HEK293 (cell line): ENCODE results near the gene FERMT1.
"Not testable (repeated sequence)": the region's sequence is repeated elsewhere in the genome, so short reads cannot be mapped to it uniquely, and the experiment has no call there.

ENCODE experiments used
- CTCF ChIA-PET: fragments of 350-600 bp; formaldehyde crosslinking; extraction: SDS; loops from one replicate; lab custom pipeline; 2021; ENCODE audit warnings: antibody characterized with exemption; lab: Yijun Ruan, JAX
- POLR2A ChIA-PET: fragments of 300-600 bp; formaldehyde crosslinking; extraction: SDS; loops from one replicate; lab custom pipeline; 2020; ENCODE audit warnings: antibody characterized with exemption, inconsistent platforms; lab: Yijun Ruan, JAX
- H3K27ac ChIP-seq: fragments of 200-500 bp; sonication (Bioruptor generic); 2 replicates; pipeline ENCODE4 v1.5.1; 2014; ENCODE audit warnings: low read depth, low read length, control low read depth, inconsistent platforms; ENCODE audit errors: extremely low read depth
- H3K36me3 ChIP-seq, 2 experiments: fragments of 200-500 bp in 1 of 2; sonication (Bioruptor generic) in 1 of 2; 1 replicate in 1 of 2; 2 replicates in 1 of 2; pipeline ENCODE4 v1.5.1; 2014 to 2017; ENCODE audit warnings: inconsistent platforms in 2 of 2, low read length in 2 of 2; ENCODE audit not compliant: control insufficient read depth in 2 of 2, insufficient read depth in 1 of 2
- H3K4me1 ChIP-seq: fragments of 200-500 bp; sonication (Bioruptor generic); 2 replicates; pipeline ENCODE4 v1.5.1; 2014; ENCODE audit warnings: mild to moderate bottlenecking, low read length, inconsistent platforms; ENCODE audit not compliant: control insufficient read depth, insufficient read depth
- H3K4me3 ChIP-seq: 2 replicates; pipeline ENCODE4 v1.5.1; 2011; ENCODE audit warnings: low read depth, mild to moderate bottlenecking, control low read depth, low read length, moderate library complexity
- H3K9me3 ChIP-seq: fragments of 200-500 bp; sonication (Bioruptor generic); 2 replicates; pipeline ENCODE4 v1.5.1; 2014; ENCODE audit warnings: low read depth, low read length, inconsistent platforms; ENCODE audit not compliant: control insufficient read depth, insufficient read depth
- GFI1B ChIP-seq: fragments of 450-650 bp; formaldehyde crosslinking; IDR thresholded peaks from 2 replicates; pipeline ENCODE4 v1.5.1; 2016; ENCODE audit warnings: missing biosample characterization, missing genetic modification characterization
- HOXD13 ChIP-seq: sonication (generic); formaldehyde crosslinking; IDR thresholded peaks from 2 replicates; pipeline ENCODE4 v1.8.0; 2022; ENCODE audit warnings: missing genetic modification reagents, borderline replicate concordance
- OSR2 ChIP-seq: fragments of 450-650 bp; formaldehyde crosslinking; IDR thresholded peaks from 2 replicates; pipeline ENCODE4 v1.5.1; 2016; ENCODE audit warnings: missing biosample characterization, missing genetic modification characterization
- RBAK ChIP-seq: fragments of 450-650 bp; formaldehyde crosslinking; IDR thresholded peaks from 2 replicates; pipeline ENCODE4 v1.5.1; 2016; ENCODE audit warnings: missing biosample characterization, missing genetic modification characterization
- SCRT1 ChIP-seq: fragments of 450-650 bp; formaldehyde crosslinking; IDR thresholded peaks from 2 replicates; pipeline ENCODE4 v1.5.1; 2016; ENCODE audit warnings: missing biosample characterization, missing genetic modification characterization, borderline replicate concordance
- YY2 ChIP-seq: fragments of 450-650 bp; formaldehyde crosslinking; IDR thresholded peaks from 2 replicates; pipeline ENCODE4 v1.5.1; 2016; ENCODE audit warnings: missing biosample characterization, missing genetic modification characterization
- ZBTB20 ChIP-seq: fragments of 450-650 bp; formaldehyde crosslinking; IDR thresholded peaks from 2 replicates; pipeline ENCODE4 v1.5.1; 2016; ENCODE audit warnings: missing biosample characterization, missing genetic modification characterization
- ZBTB7A ChIP-seq: fragments of 450-650 bp; formaldehyde crosslinking; IDR thresholded peaks from 2 replicates; pipeline ENCODE4 v1.5.1; 2016; ENCODE audit warnings: low read depth, missing biosample characterization, missing genetic modification characterization
- ZFP3 ChIP-seq: fragments of 450-650 bp; formaldehyde crosslinking; IDR thresholded peaks from 2 replicates; pipeline ENCODE4 v1.5.1; 2016; ENCODE audit warnings: low read depth, missing biosample characterization, missing genetic modification characterization
- ZNF112 ChIP-seq: fragments of 450-650 bp; formaldehyde crosslinking; IDR thresholded peaks from 2 replicates; pipeline ENCODE4 v1.5.0; 2017; ENCODE audit warnings: missing biosample characterization, missing genetic modification characterization
- ZNF335 ChIP-seq: fragments of 450-650 bp; formaldehyde crosslinking; conservative IDR thresholded peaks from 2 replicates; pipeline ENCODE4 v1.5.1; 2016; ENCODE audit warnings: missing biosample characterization, missing genetic modification characterization
- ZNF341 ChIP-seq: fragments of 450-650 bp; formaldehyde crosslinking; IDR thresholded peaks from 2 replicates; pipeline ENCODE4; 2016; ENCODE audit warnings: low read depth, missing biosample characterization, missing genetic modification characterization
- ZNF354C ChIP-seq: fragments of 450-650 bp; formaldehyde crosslinking; IDR thresholded peaks from 2 replicates; pipeline ENCODE4 v1.5.1; 2016; ENCODE audit warnings: missing biosample characterization, missing genetic modification characterization, low read depth, borderline replicate concordance
- ZNF561 ChIP-seq: fragments of 450-650 bp; IDR thresholded peaks from 2 replicates; pipeline ENCODE4 v1.5.1; 2018; ENCODE audit warnings: missing biosample characterization, missing genetic modification characterization, borderline replicate concordance
- ZNF585B ChIP-seq: fragments of 450-650 bp; formaldehyde crosslinking; IDR thresholded peaks from 2 replicates; pipeline ENCODE4 v1.5.1; 2016; ENCODE audit warnings: missing biosample characterization, missing genetic modification characterization
- ZNF610 ChIP-seq: fragments of 450-650 bp; formaldehyde crosslinking; IDR thresholded peaks from 2 replicates; pipeline ENCODE4 v1.5.1; 2016; ENCODE audit warnings: missing biosample characterization, missing genetic modification characterization, borderline replicate concordance
- ZNF626 ChIP-seq: fragments of 450-650 bp; sonication (Bioruptor Pico); formaldehyde crosslinking; IDR thresholded peaks from 2 replicates; pipeline ENCODE4 v1.5.1; 2018; ENCODE audit warnings: missing biosample characterization, missing genetic modification characterization, inconsistent platforms
- ZNF654 ChIP-seq: fragments of 450-650 bp; formaldehyde crosslinking; IDR thresholded peaks from 2 replicates; pipeline ENCODE4 v1.5.1; 2016; ENCODE audit warnings: low read depth, missing biosample characterization, missing genetic modification characterization
- ZNF658 ChIP-seq: fragments of 450-650 bp; formaldehyde crosslinking; IDR thresholded peaks from 2 replicates; pipeline ENCODE4; 2016; ENCODE audit warnings: missing biosample characterization, missing genetic modification characterization
- ZNF791 ChIP-seq: fragments of 450-650 bp; formaldehyde crosslinking; IDR thresholded peaks from 2 replicates; pipeline ENCODE4 v1.5.1; 2016; ENCODE audit warnings: missing biosample characterization, missing genetic modification characterization
- TF ChIP-seq, protein P1 (sequence below): fragments of 450-650 bp; IDR thresholded peaks from 2 replicates; pipeline ENCODE4 v1.5.1; 2018; ENCODE audit warnings: missing biosample characterization, missing genetic modification characterization
- TF ChIP-seq, protein P2 (sequence below): fragments of 450-650 bp; IDR thresholded peaks from 2 replicates; pipeline ENCODE4 v1.5.1; 2018; ENCODE audit warnings: missing biosample characterization, mild to moderate bottlenecking, missing genetic modification characterization
- TF ChIP-seq, protein P3 (sequence below): fragments of 450-650 bp; formaldehyde crosslinking; IDR thresholded peaks from 2 replicates; pipeline ENCODE4 v1.5.1; 2016; ENCODE audit warnings: missing biosample characterization, missing genetic modification characterization, low read depth

The FERMT1 gene

DNA sequence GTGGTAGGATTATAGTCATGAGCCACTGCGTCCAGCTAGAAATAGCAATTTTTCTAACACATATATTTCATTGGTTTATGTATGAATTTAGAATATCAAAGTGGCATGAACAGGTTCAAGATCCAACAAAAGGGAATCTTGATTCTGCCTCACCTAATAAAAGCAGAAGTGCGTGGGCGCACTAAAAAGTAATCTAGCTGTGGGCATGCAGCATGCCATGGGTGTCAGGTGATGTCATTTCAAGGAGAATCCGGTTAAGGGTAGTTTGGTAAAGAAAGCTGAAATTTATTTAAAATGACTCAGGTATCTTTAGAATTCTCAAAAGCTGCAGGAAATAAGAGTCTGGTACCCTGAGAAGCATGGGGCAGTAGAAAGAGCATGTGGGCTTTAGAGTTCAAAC is 86.6 kb downstream of the FERMT1 start (continued):
- TF ChIP-seq, protein P1, sequence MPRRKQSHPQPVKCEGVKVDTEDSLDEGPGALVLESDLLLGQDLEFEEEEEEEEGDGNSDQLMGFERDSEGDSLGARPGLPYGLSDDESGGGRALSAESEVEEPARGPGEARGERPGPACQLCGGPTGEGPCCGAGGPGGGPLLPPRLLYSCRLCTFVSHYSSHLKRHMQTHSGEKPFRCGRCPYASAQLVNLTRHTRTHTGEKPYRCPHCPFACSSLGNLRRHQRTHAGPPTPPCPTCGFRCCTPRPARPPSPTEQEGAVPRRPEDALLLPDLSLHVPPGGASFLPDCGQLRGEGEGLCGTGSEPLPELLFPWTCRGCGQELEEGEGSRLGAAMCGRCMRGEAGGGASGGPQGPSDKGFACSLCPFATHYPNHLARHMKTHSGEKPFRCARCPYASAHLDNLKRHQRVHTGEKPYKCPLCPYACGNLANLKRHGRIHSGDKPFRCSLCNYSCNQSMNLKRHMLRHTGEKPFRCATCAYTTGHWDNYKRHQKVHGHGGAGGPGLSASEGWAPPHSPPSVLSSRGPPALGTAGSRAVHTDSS (tag by site-specific recombination): no peak
- TF ChIP-seq ZNF335 (tag by site-specific recombination) (no peak), ZNF610 (no peak), ZNF658 (tag by site-specific recombination) (no peak), SCRT1 (tag by site-specific recombination) (no peak), GFI1B (tag by site-specific recombination) (no peak), ZNF585B (tag by site-specific recombination) (no peak)

DNA sequence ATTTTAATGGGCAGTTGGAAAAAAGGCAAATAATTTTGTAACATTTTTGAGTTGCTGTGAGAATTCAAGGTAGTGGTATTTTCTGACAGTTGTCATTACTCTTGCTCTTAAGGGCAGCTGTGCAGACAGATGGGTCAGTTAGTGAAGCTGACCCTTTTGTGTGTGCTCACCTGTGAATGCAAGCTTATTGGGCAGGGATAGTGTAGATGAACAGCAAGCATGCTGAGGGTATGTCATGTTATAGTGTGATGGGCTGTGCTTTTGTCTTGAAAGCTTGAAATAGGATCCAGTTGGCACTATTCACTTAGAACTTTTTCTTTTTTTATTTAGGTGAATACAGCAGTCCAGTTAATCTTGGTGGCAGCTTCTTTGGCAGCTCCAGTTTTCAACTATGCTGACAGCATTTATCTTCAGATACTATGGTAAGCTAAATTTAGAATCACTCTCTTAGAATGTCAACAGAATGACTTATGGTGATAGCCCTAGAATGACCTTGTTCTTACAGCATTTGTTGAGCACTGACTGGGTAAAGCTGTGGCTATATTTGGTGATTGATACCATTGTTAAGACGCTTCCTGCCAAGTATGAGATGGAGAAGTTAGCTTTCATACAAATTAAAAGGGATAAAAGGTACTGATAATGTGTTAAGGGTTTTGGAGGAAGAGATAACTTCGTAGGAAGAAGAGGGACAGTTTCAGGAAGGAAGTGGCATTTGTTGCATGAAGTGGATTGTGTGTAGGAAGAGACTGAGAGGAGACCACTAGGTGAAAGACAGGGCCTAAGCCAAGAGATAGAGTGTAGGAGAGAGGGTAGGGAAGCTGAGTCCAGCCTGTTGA is 88.5 kb downstream of the FERMT1 start:
- Histone ChIP-seq H3K36me3 (peaks cover 11 to 66% of the 10 kb centered on the region in 2 experiments), H3K4me3 (no peak overlapping the region), H3K27ac (no peak overlapping the region), H3K4me1 (no peaks in the 10 kb centered on the region), H3K9me3 (no peaks in the 10 kb centered on the region)
- TF ChIP-seq ZNF791 (tag by site-specific recombination) (no peak), ZNF561 (tag by site-specific recombination) (no peak), ZNF354C (tag by site-specific recombination) (no peak), ZNF626 (no peak), ZBTB7A (tag by site-specific recombination) (no peak), HOXD13 (no peak), ZNF341 (tag by site-specific recombination) (no peak), OSR2 (tag by site-specific recombination) (no peak), ZNF654 (no peak), RBAK (tag by site-specific recombination) (no peak), YY2 (no peak), ZBTB20 (no peak), ZNF112 (tag by site-specific recombination) (no peak), ZFP3 (tag by site-specific recombination) (no peak)
- TF ChIP-seq, protein P2, sequence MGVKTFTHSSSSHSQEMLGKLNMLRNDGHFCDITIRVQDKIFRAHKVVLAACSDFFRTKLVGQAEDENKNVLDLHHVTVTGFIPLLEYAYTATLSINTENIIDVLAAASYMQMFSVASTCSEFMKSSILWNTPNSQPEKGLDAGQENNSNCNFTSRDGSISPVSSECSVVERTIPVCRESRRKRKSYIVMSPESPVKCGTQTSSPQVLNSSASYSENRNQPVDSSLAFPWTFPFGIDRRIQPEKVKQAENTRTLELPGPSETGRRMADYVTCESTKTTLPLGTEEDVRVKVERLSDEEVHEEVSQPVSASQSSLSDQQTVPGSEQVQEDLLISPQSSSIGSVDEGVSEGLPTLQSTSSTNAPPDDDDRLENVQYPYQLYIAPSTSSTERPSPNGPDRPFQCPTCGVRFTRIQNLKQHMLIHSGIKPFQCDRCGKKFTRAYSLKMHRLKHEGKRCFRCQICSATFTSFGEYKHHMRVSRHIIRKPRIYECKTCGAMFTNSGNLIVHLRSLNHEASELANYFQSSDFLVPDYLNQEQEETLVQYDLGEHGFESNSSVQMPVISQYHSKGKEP (tag by site-specific recombination): no peak
- TF ChIP-seq, protein P3, sequence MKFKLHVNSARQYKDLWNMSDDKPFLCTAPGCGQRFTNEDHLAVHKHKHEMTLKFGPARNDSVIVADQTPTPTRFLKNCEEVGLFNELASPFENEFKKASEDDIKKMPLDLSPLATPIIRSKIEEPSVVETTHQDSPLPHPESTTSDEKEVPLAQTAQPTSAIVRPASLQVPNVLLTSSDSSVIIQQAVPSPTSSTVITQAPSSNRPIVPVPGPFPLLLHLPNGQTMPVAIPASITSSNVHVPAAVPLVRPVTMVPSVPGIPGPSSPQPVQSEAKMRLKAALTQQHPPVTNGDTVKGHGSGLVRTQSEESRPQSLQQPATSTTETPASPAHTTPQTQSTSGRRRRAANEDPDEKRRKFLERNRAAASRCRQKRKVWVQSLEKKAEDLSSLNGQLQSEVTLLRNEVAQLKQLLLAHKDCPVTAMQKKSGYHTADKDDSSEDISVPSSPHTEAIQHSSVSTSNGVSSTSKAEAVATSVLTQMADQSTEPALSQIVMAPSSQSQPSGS (tag by site-specific recombination): no peak
- CTCF ChIA-PET: interaction anchor here (0.5 kb wide), 2 partner anchors 32 to 482 kb away, joined by 3 to 4 read pairs; no protein-coding TSS in a partner anchor
- POLR2A ChIA-PET: no interaction called here

DNA sequence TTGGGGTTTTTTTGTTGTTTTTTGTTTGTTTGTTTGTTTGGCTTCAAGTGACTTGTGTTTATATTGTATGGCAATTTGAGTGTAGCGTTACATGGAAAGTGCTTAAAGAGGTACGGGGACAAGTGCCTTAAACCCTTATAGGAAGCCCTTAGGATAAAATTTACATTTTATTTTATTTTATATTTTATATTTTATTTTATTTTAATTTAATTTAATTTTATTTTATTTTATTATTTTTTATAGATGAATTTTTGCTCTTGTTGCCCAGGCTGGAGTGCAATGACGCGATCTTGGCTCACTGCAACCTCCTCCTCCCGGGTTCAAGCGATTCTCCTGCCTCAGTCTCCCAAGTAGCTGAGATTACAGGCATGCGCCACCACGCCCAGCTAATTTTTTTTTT is 89.9 kb downstream of the FERMT1 start:
- H3K4me1 ChIP-seq, H3K4me3 ChIP-seq, H3K27ac ChIP-seq, H3K9me3 ChIP-seq, CTCF ChIA-PET, POLR2A ChIA-PET: not testable (repeated sequence)
- H3K36me3 ChIP-seq: peaks cover 11 to 52% of the 10 kb centered on the region in 2 experiments
